GM21360 (cell line): ENCODE results near the gene FERMT2.
"Not testable (repeated sequence)": the region's sequence is repeated elsewhere in the genome, so short reads cannot be mapped to it uniquely, and the experiment has no call there.

Source experiments
- ATAC-seq: cut with Tn5 transposase; IDR thresholded peaks from one replicate; pipeline ENCODE4 v1.9.1; 2021; ENCODE audit warnings: mild to moderate bottlenecking, moderate library complexity; ENCODE audit not compliant: unreplicated experiment

Gene FERMT2

DNA sequence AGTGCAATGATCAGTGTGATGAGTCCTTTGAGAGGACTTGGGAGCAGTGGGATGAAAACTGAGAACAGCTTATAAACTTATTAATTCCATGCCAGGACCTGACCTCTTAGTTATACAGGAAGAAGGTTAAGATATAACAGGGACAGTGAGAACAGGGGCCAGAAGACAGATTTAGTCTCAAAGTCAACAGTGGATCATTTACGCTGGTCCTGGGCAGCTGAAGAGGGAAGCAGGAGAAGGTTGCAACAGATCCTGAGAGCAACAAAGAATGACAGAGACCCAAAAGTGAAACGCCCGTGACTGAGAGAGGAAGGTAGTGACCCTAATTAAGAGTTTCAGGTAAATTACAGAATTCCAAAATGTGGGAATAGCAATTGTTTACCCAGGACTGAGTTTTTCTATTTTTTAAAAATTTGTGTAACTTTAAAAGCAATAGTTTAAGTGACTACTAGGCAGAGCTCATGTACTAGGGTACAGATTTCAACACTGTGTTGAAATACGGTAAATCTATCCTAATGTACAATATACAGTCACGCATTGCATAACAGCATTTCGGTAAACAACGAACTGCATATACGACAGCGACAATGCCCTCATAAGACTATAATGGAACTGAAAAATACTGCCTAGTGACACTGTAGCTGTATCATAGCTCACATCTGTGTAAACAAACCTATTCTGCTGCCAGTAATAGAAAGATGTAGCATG is 81.8 kb downstream of the FERMT2 start:
- ATAC-seq: no peak

DNA sequence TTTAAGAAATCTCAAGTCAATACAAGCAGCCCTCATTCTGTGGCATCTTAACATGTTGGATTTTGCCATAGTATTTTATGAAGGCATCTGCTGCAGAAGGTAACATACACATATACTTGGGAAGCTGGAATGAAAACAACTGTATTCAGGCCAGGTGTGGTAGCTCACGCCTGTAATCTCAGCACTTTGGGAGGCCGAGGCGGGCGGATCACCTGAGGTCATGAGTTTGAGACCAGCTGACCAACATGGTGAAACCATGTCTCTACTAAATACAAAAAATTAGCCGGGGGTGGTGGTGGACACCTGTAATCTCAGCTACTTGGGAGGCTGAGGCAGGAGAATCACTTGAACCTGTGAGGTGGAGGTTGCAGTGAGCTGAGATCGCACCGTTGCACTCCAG is 86.0 kb downstream of the FERMT2 start:
- not testable (repeated sequence) for ATAC-seq

GRCh38 chr14:52863334-52863700 is 87.5 kb downstream of the FERMT2 start:
- no peak for ATAC-seq

DNA sequence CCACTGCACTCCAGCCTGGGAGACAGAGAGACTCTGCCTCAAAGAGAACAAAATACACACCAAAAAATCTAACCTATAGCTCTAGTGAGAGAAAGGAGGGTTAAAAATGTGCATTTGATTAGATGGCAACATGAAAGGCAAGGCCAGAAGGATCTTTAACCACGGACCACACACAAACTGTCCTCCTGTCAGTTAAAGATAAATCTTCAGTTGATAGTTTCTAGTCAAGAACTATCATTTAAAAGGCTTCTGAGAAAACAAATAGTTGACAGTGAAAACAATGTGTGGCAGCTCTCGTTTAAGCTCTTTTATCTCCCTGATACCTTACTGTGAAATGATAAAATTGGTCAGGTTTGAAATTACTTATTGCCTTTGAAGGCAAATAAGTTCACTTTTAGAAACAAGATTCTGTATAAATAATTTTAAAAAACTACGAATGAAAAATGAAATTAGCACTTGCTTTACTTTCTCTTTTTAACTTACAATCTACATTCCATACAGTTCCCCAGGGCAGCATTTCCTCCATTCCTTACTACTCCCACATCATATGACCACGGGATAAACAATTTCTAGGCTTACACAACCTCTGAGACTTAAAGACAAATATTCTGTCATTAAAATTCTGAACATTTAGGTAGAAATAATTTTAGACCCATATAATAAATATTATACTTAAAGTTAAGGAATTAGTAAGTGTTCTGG is 88.1 kb downstream of the FERMT2 start:
- no peak for ATAC-seq

- ATAC-seq: no peak
These were observed 89.4 kb downstream of the FERMT2 start for GRCh38 chr14:52861403-52861802.

DNA sequence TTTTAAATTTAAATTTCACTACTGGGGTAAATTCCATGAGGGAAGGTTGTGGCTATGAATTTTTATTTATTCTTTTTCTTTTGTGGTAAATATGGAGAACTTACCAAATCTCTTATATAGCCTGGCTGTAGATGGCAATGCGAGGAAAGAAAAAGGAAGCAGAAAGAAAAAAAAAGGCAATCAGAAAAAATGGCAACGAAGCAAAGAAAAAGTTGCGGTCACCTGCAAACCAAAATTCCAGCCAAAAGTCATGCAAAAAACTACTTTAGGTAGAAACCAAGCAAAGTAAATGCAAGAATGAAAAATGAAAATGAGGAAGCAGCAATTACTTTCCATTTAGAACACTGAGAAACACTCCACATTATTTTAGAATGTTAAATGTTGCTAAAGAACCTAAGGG is 89.9 kb downstream of the FERMT2 start:
- ATAC-seq: no peak

DNA sequence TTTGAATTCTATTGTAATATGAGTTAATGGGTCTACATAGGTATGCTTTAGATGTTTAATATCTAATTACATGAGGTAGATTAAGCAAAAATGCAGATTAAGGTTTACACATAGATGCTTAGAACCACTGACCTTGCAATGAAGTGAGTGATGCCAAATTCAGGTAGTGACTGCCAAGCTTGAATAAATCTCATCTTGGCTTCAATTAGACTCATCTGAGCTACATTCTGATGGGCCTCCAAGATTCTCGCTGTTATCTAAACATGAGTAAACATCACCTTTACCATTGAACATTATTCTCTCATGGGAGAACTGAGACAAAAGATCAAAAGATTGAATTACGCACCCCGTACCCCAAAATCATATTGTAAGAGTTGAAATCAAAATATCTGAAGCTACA is 90.6 kb downstream of the FERMT2 start:
- ATAC-seq: no peak

DNA sequence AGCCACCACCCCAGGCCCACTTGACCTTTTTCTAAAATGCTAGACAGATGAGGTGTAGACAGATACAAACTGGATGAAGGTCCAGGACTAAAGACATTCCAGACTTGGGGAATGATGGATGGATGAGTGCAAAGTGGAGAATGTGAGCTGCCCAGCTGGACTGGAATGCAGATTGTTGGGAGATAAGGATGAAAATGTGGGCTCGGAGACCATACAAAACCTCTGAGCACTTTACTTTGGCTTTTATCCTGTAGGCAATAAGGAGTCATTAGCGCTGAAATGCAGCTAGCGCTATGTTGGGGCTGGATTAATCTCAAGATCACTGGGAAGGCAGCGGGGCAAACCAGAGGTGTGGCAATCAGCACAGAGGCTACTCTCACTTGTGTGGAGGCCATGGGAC is 94.7 kb downstream of the FERMT2 start:
- ATAC-seq: no peak

GRCh38 chr14:52853522-52853854 is 97.4 kb downstream of the FERMT2 start:
- no peak for ATAC-seq

GRCh38 chr14:52852810-52853521 is 97.9 kb downstream of the FERMT2 start:
- ATAC-seq: no peak

DNA sequence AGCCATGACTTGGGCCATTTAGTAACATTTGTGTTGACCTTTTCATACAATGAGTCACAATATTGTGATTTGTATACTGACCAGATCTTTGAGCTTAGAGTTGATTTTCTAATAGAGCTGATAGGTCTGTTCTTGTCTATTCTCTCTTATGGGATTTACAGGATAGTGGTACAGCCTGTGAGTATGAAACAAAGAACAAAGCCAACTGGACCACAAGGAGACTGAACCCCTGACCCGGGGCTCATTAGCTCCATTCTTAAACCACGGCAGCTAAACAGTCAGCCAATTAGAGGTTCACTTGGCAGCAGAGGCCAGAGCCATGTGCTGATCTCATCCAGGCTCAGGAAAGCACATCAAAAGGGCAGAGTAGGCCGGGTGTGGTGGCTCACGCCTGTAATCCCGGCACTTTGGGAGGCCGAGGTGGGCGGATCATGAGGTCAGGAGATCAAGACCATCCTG is 100.4 kb downstream of the FERMT2 start:
- no peak for ATAC-seq

- ATAC-seq: no peak
These were observed 102.2 kb downstream of the FERMT2 start for GRCh38 chr14:52848626-52849025.

DNA sequence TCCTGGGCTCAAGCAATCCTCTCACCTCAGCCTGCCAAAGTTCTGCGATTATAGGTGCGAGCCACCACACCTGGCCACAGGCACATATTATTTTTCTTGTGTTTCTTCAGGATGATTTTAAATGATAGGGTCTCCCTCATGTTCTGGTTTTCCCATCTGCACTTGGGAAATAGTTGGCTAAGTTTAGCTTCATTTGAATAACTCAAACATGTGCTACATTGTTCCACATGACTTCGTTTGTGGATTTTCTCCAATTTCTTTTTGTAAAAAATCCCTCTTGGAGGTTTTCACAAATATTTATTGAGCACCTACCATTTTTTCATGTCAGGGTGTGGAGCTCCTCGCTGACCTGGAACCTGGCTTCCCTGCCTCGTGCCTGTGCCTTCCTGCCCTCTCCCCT is 104.3 kb downstream of the FERMT2 start:
- ATAC-seq: no peak

DNA sequence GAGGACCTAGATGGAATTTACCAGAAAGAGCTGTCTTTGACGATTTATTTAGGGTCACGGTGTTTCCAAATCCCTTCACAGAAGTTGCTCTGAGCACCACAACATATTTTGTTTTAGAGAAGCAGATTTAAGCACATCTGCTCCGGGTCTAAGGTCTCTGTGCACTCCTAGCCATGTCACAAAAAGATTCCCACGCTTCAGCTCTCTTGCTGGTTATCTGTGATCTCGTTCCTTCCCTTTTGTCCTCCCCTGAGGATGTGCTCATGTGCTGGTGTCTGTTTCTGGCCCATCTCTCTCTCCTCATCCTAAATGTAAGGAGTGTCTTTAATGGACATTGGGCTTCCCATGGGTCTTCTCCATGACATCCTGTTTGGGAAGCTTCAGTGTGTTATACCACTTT is 105.8 kb downstream of the FERMT2 start:
- no peak for ATAC-seq

DNA sequence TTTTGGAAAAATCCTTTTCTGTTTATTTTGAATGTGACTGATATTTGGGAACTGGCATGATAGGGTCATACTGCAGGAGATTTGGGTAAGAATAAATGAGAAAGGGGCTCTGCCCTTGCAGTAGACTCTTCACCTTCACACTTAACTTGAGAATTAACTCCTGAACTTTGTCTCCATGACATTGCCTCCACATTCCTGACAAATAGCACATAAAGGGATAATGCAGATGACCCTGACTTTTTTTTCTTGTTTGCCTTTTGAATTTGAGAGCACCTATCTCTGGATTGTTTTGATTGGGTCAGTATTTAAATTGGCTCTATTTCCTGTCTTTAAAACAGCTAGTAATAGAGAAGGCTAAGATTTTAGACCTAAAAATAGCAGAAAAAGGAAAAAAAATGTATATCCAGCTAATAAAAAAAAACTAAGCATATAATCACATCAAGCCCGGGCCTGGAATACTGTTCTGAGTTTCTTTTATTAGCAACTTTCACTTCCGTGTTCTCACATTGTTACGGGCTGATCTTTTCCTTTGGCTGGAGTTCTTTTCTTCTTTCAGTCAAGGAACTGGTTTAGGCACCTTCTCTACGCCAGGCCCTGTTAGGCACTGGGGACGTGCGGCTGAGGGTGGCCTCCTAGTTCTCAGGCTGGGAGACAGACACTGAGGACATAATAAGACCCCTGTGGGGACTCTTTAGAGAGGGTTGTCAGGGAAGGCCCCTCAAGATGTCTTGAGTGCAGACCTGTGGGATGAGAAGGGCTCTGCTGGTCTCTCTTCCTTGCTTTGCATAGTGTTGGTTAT is 106.4 kb downstream of the FERMT2 start:
- no peak for ATAC-seq

DNA sequence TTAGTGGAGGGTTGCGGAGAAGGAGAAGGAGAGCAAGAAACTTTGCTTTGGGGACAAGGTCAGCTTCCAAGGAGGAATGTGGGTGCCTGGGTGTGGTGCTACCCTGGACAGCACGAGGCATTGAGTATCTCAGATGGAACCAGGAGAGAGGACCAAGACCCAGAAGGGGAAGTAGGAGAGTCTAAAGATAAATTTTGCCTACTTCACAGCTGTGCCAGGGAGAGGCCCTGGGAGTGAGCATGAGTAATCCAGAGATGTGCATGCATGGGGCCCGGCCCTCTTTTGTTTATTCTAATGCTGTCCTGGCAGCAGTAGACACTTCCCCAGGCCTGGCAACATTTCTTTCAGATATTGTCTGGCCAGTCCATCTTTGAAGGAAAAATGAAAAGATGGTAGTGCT is 110.0 kb downstream of the FERMT2 start:
- ATAC-seq: no peak

DNA sequence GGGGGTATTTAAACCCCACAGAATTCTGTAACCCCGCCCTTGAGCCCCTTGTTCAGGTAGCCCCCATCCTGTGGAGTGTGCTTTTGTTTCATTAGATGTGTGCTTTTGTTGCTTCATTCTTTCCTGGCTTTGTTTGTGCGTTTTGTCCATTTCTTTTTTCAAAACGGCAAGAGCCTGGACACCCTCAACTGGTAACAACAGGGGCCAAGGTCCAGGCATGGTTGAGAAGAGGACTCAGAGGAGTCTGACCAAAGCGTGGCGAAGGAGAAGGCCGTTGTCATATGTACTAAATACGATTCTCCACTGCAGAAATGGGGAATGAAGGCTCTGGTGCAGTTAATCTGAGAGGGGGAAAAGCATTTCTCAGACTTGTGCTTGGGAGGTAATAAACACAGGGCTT is 113.4 kb downstream of the FERMT2 start:
- no peak for ATAC-seq

- ATAC-seq: no peak
These were observed 114.8 kb downstream of the FERMT2 start for GRCh38 chr14:52836063-52836462.

DNA sequence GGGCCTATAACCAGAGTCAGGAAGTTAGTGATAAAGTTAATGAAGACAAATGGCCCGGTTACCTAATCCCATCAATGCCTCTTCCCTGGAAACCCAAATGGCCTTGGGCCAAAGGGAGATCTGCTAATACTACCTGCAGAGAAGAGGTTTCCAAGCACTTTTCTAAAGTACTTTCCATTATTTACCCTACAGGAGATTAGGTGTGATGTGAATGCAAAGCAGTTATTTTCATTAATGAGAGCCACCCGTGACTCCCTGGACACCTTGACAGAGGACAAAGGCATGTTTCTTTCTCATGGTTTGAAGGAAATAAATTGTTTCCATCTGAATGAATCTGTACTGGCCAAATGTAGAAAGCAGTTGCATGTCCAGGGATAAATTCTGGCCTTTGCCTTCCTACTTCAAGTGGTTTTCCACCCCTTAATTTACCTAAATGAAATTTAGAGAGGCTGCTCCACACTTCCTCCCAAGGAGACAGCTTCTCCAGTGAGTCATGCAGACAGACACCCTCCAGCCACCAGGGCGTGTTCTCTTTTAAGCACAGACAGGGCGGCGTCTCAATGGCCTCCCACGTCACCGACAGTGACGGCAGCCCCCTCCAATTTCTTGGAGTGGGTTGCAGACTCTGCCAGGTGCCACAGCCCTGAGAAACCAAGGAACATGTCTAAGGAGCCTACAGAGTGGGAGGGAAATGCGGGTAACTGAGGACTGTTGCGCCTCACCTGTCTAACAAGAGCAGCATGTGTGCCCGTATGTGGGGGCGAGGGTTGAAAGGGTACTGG is 115.5 kb downstream of the FERMT2 start:
- no peak for ATAC-seq

- no peak for ATAC-seq
These were observed 116.4 kb downstream of the FERMT2 start for GRCh38 chr14:52834440-52834842.

GRCh38 chr14:52833891-52834290 is 117.0 kb downstream of the FERMT2 start:
- no peak for ATAC-seq
